Cerebellar nuclear complex (tissue), 1 donor: ENCODE data around the gene NR1H2.
"Not testable (repeated sequence)": the region's sequence is repeated elsewhere in the genome, so short reads cannot be mapped to it uniquely, and the experiment has no call there.

Source experiments
- DNase-seq, 2 experiments: peaks; one replicate each; lab custom pipeline; 2025; lab: John Stamatoyannopoulos, UW

The NR1H2 gene

GRCh38 chr19:50378169-50378862 lies 2.1 kb downstream of the NR1H2 start:
- no peak for DNase-seq

- no peak for DNase-seq
Observed at GRCh38 chr19:50378863-50379236, 2.6 kb downstream of the NR1H2 start.

GRCh38 chr19:50379602-50380001 lies 3.3 kb downstream of the NR1H2 start:
- DNase-seq: no peak

- DNase-seq: no peak
Observed at GRCh38 chr19:50380137-50380536, 3.9 kb downstream of the NR1H2 start.

- DNase-seq: no peak
Observed at GRCh38 chr19:50380751-50381151, 4.5 kb downstream of the NR1H2 start.

- DNase-seq: no peak
Observed at GRCh38 chr19:50381881-50382729, 5.8 kb downstream of the NR1H2 start.

- DNase-seq: no peak
Observed at GRCh38 chr19:50383001-50383851, 7.0 kb downstream of the NR1H2 start.

GRCh38 chr19:50383852-50384684 lies 7.8 kb downstream of the NR1H2 start, which contains the start of gene POLD1:
Gene POLD1 (plus strand): TSS chr19:50384347. CDS start chr19:50398852, 14,505 bp downstream.
- peak; percentile 61 for DNase-seq

- no peak for DNase-seq
Observed at GRCh38 chr19:50384685-50385535, 8.7 kb downstream of the NR1H2 start.

GRCh38 chr19:50387176-50387867 lies 11.1 kb downstream of the NR1H2 start:
- no peak for DNase-seq

- DNase-seq: no peak
Observed at GRCh38 chr19:50387868-50388245, 11.6 kb downstream of the NR1H2 start.

- not testable (repeated sequence) for DNase-seq
Observed at GRCh38 chr19:50390295-50390694, 14.0 kb downstream of the NR1H2 start.

- DNase-seq: not testable (repeated sequence)
Observed at GRCh38 chr19:50390952-50391351, 14.7 kb downstream of the NR1H2 start.

GRCh38 chr19:50392759-50393158 lies 16.5 kb downstream of the NR1H2 start:
- DNase-seq: no peak

GRCh38 chr19:50393589-50393988 lies 17.3 kb downstream of the NR1H2 start:
- no peak for DNase-seq

- DNase-seq: no peak
Observed at GRCh38 chr19:50394017-50394416, 17.8 kb downstream of the NR1H2 start.

GRCh38 chr19:50398675-50399367 lies 22.6 kb downstream of the NR1H2 start:
- no peak for DNase-seq

- no peak for DNase-seq
Observed at GRCh38 chr19:50399368-50399745, 23.1 kb downstream of the NR1H2 start.
